Memory B cell (primary cell): Measurements from ENCODE around the gene NIF3L1.
A peak's percentile ranks its signal among the peaks of the same experiment; 100 is the strongest.
"Not testable (repeated sequence)": the region's sequence is repeated elsewhere in the genome, so short reads cannot be mapped to it uniquely, and the experiment has no call there.

Experiments
- ATAC-seq: fragments of 150-1000 bp; cut with Tn5 transposase; 2 replicates; pipeline ENCODE4 v1.10.0; 2021; ENCODE audit warnings: low read depth, mild to moderate bottlenecking, moderate library complexity
- DNase-seq, 2 donors: peaks; one replicate each; pipeline ENCODE4 v3.0.0; 2022; ENCODE audit warnings: low spot score in 2 of 2
- H3K27ac Mint-ChIP-seq: one replicate; pipeline ENCODE4 v1.8.0; 2022; ENCODE audit warnings: mild to moderate bottlenecking, moderate library complexity, mixed read lengths
- H3K27me3 Mint-ChIP-seq: one replicate; pipeline ENCODE4 v1.8.0; 2022; ENCODE audit warnings: mixed read lengths
- H3K36me3 Mint-ChIP-seq: one replicate; pipeline ENCODE4 v1.8.0; 2022; ENCODE audit warnings: mild to moderate bottlenecking, mixed read lengths
- H3K4me1 Mint-ChIP-seq: one replicate; pipeline ENCODE4 v1.8.0; 2022; ENCODE audit warnings: mixed read lengths
- H3K4me3 Mint-ChIP-seq: one replicate; pipeline ENCODE4 v1.8.0; 2022; ENCODE audit warnings: mild to moderate bottlenecking, moderate library complexity, mixed read lengths
- H3K9me3 Mint-ChIP-seq: one replicate; pipeline ENCODE4 v1.8.0; 2022; ENCODE audit warnings: mixed read lengths

The NIF3L1 gene

DNA sequence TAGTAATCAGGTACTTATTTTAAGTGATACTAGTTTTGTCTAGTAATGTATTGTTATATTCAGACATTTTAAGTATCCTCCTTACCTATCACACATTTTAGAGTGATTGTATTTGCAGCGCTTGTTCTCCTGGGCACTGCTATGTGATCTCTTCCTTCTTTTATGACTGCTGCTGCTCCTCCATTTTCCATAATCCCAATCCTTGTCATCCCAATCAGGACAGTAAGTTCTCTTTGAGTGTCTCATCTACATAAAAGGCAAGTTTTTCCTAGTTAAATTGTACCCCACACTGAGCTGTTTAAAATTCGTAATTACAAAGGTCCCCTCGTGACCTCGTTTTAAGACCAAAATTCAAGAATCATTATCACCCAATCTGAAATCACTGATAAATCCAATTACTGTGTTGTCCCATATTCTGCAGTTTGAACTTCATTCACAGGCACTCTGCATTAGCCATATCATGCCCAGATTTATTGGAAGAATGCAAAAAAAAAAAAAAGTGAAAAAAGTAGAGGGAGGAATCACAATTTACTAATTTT lies 27.5 kb upstream of the NIF3L1 start:
- Mint-ChIP-seq H3K4me1 (peaks cover 35% of the 10 kb centered on the region), H3K36me3 (peaks cover 43% of the 10 kb centered on the region), H3K27me3 (no peaks in the 10 kb centered on the region), H3K9me3 (no peaks in the 10 kb centered on the region), H3K27ac (peak overlapping the region; percentile 97), H3K4me3 (peak overlapping the region; percentile 95)
- ATAC-seq (no peak), DNase-seq (no peak)

DNA sequence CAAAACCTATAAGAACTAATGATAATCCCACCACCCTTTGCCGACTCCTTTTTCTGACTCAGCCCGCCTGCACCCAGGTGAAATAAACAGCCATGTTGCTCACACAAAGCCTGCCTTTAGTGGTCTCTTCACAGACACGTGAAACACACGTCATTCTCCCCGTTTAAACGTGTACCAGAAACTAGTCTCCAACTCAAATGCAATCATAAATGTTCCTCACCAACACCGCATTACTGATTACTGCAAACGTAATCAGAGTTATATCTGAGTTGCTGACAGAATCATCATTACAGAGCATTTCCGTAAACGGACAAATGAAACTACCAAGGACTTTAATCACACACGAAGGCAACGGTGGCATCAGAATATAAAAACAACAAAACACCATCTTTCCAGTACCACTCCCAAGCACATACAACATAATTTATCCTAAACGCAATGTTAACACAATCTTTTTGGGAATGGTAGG lies 26.6 kb upstream of the NIF3L1 start:
- Mint-ChIP-seq H3K36me3 (peaks cover 37% of the 10 kb centered on the region), H3K9me3 (no peaks in the 10 kb centered on the region), H3K27me3 (no peaks in the 10 kb centered on the region), H3K4me1 (peaks cover 35% of the 10 kb centered on the region), H3K4me3 (peak overlapping the region; percentile 95), H3K27ac (peak overlapping the region; percentile 97)
- DNase-seq (peak; percentile 35 to 48), ATAC-seq (peak; percentile 17)

- Mint-ChIP-seq H3K9me3 (no peaks in the 10 kb centered on the region), H3K4me1 (peaks cover 30% of the 10 kb centered on the region), H3K27me3 (no peaks in the 10 kb centered on the region), H3K4me3 (peak overlapping the region; percentile 95), H3K36me3 (peaks cover 26% of the 10 kb centered on the region), H3K27ac (peak overlapping the region; percentile 97)
- ATAC-seq (peak; percentile 7), DNase-seq (peak in 1 of 2 donors; percentile 33)
Measured at GRCh38 chr2:200863782-200864175, 25.4 kb upstream of the NIF3L1 start.

DNA sequence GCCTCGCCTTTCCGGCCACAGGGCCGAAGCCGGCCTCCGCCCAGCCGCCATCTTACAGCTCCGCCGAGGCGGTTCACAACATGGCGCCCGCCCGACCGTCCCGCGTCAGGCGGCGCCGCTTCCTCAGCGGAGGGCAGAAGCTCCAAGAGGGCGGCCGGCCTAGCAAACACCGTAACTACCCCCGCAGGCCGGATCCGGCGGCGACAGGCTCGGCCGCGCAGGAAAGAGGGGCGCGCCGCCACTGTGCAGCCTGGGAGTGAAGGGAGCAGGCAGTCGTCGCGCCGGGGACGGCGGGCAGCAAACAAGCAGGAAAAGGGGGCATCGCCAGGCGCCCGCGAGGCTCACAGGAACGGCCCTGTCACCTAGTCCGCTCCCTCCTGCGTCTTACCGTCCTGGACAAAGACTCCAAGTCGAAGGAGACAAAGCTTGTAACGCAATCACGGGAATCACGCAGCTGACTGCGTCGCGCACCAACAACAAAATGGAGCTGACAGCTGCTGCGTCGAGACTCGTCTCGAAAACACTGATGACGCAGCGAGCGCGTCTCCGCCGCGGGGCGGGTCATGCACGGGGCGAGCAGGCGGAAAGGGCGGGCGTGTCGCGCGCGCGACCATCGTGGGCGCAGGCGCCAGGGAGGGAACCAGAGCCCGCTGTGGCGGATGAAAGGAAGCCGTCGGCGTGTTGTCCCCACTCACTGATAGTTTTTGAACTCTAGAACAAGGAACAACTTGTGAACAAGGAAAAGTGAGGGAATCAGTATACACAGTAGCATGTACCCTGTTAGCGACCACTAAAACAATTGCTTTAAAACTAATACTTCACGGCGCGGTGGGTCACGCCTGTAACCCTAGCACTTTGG lies 24.8 kb upstream of the NIF3L1 start, which contains the start of gene CLK1:
CLK1 (minus strand) TSS at position 483 of the 859 bp plus-strand sequence. CDS start 2,796 bp downstream, outside the sequence.
- H3K4me1 Mint-ChIP-seq: peaks cover 30% of the 10 kb centered on the region
- peaks cover 26% of the 10 kb centered on the region for H3K36me3 Mint-ChIP-seq
- peak; percentile 90 for DNase-seq
- no peaks in the 10 kb centered on the region for H3K27me3 Mint-ChIP-seq
- H3K27ac Mint-ChIP-seq: peak within 1 kb of the TSS; percentile 97
- H3K9me3 Mint-ChIP-seq: no peaks in the 10 kb centered on the region
- ATAC-seq: peak; percentile 79
- peak within 1 kb of the TSS; percentile 95 for H3K4me3 Mint-ChIP-seq

DNA sequence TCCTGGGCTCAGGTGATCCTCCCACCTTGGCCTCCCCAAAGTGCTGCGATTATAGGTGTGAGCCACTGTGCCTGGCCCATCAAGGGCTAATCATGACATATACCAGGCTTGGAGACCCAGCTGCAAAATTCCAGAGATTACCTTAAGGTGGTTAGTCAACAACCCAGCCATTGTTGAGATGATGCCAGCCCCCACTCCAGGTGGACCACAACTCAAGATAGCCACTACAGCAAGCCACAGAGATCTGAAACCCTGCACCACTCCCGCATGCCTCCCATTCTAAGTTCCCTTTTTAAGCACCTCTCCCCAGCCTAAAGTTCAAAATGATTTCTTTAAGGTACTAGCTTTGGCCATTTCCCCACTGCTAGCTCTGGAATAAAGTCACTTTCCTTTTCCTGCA lies 20.2 kb upstream of the NIF3L1 start:
- Mint-ChIP-seq H3K4me1 (peaks cover 8% of the 10 kb centered on the region), H3K27ac (no peak overlapping the region), H3K36me3 (peaks cover 2% of the 10 kb centered on the region), H3K4me3 (no peak overlapping the region), H3K27me3 (no peaks in the 10 kb centered on the region), H3K9me3 (no peaks in the 10 kb centered on the region)
- no peak for ATAC-seq
- DNase-seq: no peak

DNA sequence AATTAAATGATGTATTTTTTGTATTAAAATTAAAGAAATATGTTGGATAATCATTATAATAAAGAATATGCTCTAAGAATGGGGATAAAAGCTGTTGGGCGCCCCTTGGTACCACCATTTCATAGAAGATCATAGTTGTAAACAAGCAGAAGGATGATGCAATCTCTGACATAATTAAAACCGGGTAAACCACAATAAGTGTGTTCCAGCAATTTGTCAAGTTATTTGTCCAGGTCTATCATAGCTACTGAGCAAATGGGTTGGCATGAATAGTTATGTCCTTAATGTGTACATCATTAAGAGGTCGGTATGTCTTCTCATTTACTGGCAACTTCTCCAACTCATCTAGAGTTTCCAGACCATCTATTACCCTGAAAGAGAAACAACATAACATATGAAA lies 18.0 kb upstream of the NIF3L1 start:
- Mint-ChIP-seq H3K4me1 (peaks cover 3% of the 10 kb centered on the region), H3K27ac (no peak overlapping the region), H3K4me3 (no peak overlapping the region), H3K9me3 (no peaks in the 10 kb centered on the region), H3K27me3 (no peaks in the 10 kb centered on the region), H3K36me3 (peaks cover 8% of the 10 kb centered on the region)
- ATAC-seq (no peak), DNase-seq (no peak)

DNA sequence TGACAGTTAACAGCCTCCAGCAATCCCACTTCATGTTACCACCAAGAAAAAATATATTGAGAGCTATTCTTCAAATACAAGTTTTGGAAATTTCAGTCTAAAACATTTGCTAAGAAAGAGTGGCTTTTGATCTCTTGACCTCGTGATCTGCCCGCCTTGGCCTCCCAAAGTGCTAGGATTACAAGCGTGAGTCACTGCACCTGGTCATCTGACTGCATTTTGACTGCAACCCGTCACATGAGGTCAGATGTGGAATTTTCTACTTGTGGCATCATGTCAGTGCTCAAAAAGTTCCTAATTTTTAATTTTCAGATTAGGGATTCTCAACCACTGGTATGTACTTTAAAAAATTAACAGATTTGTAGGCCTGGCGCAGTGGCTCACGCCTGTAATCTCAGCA lies 15.6 kb upstream of the NIF3L1 start:
- Mint-ChIP-seq H3K36me3 (peaks cover 10% of the 10 kb centered on the region), H3K27me3 (no peaks in the 10 kb centered on the region), H3K4me1 (peaks cover 2% of the 10 kb centered on the region), H3K9me3 (no peaks in the 10 kb centered on the region), H3K4me3 (no peak overlapping the region), H3K27ac (no peak overlapping the region)
- ATAC-seq (no peak), DNase-seq (no peak)

- no peak for DNase-seq
- Mint-ChIP-seq H3K36me3 (peaks cover 14% of the 10 kb centered on the region), H3K27me3 (no peaks in the 10 kb centered on the region), H3K4me1 (peaks cover 2% of the 10 kb centered on the region), H3K4me3 (no peak overlapping the region), H3K27ac (no peak overlapping the region), H3K9me3 (no peaks in the 10 kb centered on the region)
- ATAC-seq: no peak
Measured at GRCh38 chr2:200877443-200877842, 11.7 kb upstream of the NIF3L1 start.

DNA sequence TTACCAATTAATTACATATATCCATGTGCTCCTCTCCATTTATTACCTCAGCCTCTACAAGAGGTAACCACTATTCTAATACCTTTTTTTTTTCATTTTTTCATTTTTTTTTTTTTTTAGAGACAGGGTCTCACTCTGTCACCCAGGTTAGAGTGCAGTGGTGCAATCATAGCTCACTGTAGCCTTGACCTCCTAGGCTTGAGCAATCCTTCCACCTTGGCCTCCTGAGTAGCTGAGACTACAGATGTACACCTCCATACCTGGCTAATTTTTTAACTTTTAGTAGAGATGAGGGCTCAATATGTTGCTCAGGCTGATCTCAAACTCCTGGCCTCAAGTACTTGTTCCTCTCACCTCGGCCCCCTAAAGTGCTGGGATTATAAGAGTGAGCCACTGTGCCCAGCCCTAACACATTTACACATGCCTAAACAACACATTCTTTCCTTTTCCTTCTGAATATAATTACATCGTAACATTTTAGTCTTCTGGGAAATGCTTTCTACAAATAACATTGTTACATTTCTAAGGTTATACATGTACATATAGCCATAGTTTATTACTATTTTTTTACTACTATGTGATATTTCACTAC lies 10.8 kb upstream of the NIF3L1 start:
- H3K9me3 Mint-ChIP-seq: no peaks in the 10 kb centered on the region
- H3K4me1 Mint-ChIP-seq: peaks cover 4% of the 10 kb centered on the region
- H3K27ac Mint-ChIP-seq: peak overlapping the region; percentile 60
- H3K4me3 Mint-ChIP-seq: no peak overlapping the region
- ATAC-seq (no peak), DNase-seq (no peak)
- no peaks in the 10 kb centered on the region for H3K27me3 Mint-ChIP-seq
- H3K36me3 Mint-ChIP-seq: peaks cover 19% of the 10 kb centered on the region

DNA sequence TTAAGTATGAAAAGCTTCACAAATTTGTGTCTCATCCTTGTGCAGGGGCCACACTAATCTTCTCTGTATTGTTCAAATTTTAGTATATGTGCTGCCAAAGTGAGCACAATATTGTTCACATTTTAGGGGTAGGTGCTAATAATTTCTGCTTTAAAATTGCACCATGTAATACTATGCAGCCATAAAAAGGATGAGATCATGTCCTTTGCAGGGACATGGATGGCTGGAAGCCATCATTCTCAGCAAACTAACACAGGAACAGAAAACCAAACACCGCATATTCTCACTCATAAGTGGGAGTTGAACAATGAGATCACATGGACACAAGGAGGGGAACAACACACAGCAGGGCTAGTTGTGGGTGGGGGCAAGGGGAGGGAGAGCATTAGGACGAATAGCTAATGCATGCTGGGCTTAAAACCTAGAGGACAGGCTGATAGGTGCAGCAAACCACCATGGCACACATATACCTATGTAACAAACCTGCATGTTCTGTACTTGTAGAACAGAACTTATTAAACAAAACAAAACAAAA lies 7.4 kb upstream of the NIF3L1 start:
- not testable (repeated sequence) for H3K4me3 Mint-ChIP-seq, DNase-seq, H3K4me1 Mint-ChIP-seq, ATAC-seq, H3K9me3 Mint-ChIP-seq, H3K27ac Mint-ChIP-seq, H3K27me3 Mint-ChIP-seq
- peaks cover 16% of the 10 kb centered on the region for H3K36me3 Mint-ChIP-seq

DNA sequence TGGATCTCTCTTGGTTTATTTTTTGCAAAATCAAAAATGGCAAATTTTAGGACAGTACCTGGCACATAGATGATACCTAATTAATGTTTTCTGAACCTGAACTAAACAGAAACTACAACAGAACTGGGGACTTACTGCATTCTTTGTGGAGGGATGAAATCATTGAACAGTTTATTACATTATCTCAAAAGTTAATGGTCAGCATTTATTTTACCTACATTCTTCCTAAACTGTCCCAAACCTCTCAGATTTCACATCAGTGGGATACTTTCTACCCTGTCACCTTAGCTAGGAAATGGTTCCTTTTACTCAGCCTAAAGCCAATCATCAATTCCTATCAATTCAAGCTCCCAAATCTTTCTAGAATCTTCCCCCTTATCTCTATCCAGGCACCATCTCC lies 10.3 kb downstream of the NIF3L1 start:
- Mint-ChIP-seq H3K4me1 (peaks cover 2% of the 10 kb centered on the region), H3K9me3 (no peaks in the 10 kb centered on the region), H3K4me3 (no peak overlapping the region), H3K27me3 (no peaks in the 10 kb centered on the region), H3K36me3 (peaks cover 28% of the 10 kb centered on the region), H3K27ac (no peak overlapping the region)
- no peak for DNase-seq
- no peak for ATAC-seq

DNA sequence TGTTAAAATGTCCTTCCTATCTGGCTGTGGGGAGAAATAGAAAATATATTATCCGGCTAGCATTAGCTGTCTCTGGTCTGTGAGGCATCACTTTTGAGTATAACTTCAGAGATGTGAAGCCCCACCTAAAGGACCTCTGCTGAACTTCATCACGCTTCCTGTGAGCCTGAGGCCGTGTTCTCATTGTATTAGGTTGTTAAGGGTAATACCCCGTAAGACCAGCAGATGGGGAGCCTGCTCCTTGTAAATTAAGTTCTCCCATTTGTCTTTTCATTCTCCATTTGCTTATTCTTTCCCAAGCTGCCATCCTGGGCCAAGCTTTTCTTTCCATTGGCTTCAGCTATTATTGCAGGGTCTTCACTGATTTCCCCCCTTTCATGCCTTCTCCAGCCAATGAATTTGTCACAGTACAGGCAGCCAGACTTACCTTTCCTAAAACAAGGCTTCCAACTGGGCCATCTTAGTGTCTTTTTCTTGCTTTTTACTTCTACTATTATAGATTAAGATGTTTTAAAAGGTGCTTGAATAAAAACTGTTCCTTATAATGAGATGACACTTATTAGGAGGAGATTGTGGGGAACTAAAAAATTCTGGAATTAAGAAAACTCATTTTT lies 12.4 kb downstream of the NIF3L1 start:
- no peak overlapping the region for H3K27ac Mint-ChIP-seq
- H3K9me3 Mint-ChIP-seq: no peaks in the 10 kb centered on the region
- H3K36me3 Mint-ChIP-seq: peaks cover 25% of the 10 kb centered on the region
- ATAC-seq (peak; percentile 100), DNase-seq (peak; percentile 47 to 69)
- no peaks in the 10 kb centered on the region for H3K27me3 Mint-ChIP-seq
- peaks cover 2% of the 10 kb centered on the region for H3K4me1 Mint-ChIP-seq
- no peak overlapping the region for H3K4me3 Mint-ChIP-seq

GRCh38 chr2:200905618-200906296 lies 16.6 kb downstream of the NIF3L1 start:
- Mint-ChIP-seq H3K27ac (no peak overlapping the region), H3K9me3 (no peaks in the 10 kb centered on the region), H3K4me1 (peaks cover 2% of the 10 kb centered on the region), H3K27me3 (no peaks in the 10 kb centered on the region), H3K4me3 (no peak overlapping the region), H3K36me3 (peaks cover 11% of the 10 kb centered on the region)
- peak in 1 of 2 donors; percentile 23 for DNase-seq
- peak; percentile 45 for ATAC-seq
